ENCODE data around the gene ZNF223.

ZNF223 gene

DNA sequence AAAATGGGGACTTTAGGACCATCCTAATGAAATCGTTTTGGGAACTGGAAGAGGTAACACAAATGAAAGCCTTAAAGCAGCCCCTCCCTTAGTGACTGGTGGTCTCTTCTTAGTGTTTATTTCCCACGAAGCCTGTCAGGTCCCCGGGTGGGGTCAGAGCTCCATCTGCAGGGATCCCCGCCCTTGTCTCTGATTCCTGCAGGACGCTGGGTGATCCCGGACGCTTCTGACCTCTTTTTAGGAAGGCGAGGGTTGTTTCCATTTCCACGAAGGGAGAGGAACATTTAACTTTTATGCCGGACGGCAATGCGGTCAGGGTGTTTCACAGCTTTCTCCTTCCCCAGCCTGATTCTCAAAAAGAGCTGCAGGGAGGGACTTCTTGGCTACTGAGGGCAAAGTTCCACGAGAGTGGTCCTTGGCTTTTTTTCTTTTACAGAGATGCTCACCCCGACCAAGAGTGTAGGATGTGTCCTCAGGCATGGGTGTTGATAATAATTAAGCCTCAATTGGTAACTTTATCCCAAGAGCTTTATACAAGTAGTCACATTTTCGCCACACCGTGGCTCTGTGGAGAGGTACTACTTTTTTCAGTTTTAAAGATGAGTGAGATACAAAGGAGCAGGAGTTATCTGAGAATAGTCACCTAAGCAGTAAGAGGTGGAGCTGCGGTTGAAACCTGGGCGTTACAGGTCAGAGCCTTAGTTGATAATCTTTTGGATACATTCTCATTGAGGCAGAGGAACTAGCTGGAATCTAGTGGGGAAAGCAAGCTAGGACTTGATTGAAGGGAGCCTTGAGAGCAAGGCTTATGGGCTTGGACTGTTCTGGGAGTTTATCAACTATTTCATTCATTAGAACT lies 20.9 kb downstream of the ZNF223 start:
- peak; percentile 37 for DNase-seq

GRCh38 chr19:44076325-44076724 lies 24.5 kb downstream of the ZNF223 start:
- no peak for DNase-seq

- no peak for DNase-seq
Observed at GRCh38 chr19:44092108-44092507, 40.3 kb downstream of the ZNF223 start.

- DNase-seq = peak; percentile 96
Observed at GRCh38 chr19:44093931-44094765, 42.3 kb downstream of the ZNF223 start, which contains the start of gene ZNF224. TSS of gene ZNF224 (plus strand) at chr19:44094361. CDS start at chr19:44097874, 3,513 bp downstream.

DNA sequence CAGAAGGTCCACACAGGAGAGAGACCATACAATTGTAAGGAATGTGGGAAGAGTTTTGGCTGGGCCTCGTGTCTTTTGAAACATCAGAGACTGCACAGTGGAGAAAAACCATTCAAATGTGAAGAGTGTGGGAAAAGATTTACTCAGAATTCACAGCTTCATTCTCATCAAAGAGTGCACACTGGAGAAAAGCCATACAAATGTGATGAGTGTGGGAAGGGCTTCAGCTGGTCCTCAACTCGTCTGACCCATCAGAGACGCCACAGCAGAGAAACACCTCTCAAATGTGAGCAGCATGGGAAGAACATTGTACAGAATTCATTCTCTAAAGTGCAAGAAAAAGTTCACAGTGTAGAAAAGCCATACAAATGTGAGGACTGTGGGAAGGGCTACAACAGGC lies 55.9 kb downstream of the ZNF223 start:
- no peak for DNase-seq

DNA sequence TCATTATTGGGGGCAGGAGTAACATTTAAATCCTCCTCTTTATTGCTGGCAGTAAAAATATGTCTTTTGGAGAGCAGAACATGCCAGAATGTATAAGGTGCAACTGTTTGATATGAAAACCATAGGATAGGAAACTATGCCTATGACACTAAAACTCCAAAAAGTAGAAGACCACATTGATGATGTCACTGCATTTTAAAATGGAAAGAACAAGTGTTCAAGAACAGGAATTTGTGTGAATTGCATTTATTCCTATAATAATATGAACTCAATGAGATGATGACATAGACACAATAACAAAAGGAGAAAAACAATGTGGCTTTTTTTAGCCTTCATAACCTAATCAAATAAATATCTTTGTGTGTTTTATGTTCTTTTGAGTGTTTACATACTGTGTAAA lies 57.6 kb downstream of the ZNF223 start:
- DNase-seq = no peak

DNA sequence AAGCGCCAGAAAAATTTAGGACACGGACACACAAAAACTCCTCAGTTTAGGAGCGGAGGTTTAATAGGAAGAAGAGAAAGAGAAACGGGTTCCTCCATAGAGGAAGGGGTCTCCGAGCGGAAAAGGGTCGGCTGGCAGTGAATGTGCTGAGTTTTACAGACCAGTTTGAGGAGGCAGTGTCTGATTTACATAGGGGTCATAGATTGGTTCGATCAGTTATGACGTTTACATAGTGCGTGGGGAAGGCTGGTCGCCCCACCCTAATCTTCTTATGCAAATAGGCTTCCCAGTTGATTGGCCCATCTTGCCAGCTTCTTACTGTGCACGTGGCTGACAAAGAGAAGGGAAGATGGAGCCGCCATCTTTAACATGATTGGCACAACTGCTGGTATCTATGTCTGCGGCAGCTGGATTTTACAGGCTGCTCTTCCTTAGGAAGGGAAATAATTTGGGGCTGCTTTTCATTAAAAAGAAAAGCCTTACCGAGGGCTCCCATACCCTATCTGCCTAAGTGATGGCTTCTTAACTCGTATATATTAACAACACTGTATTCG lies 60.2 kb downstream of the ZNF223 start:
- peak; percentile 96 for DNase-seq

- DNase-seq = no peak
Observed at GRCh38 chr19:44112802-44113137, 60.9 kb downstream of the ZNF223 start.

DNA sequence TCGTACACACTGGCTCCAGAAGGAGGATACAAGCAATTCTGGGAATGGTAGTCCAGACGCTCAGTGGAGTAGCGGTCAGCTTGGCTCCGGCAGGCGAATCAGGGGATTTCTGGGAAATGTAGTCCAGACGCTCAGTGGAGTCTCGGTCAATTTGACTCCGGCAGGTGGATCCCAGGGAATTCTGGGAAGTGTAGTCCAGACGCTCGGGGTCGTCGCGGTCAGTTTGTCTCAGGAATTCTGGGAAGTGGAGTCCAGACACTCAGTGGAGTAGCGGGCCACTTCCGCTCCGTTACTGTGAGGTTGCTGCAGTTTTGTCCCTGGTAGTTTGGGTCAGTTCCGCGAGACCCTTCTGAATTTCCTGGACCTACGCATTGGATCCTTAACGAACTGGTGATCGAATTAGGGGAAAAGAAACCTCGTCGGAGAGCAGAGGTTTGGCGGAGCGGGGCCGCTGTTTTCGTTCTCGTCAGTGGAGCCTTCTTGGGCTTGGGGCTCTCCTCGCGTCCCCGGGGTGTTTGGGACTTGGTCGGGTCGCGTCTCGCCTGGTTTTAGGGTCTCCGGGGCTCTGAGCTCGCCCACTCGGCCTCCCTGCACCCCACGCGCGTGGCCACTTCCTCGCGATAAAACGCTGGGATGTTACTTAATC lies 61.4 kb downstream of the ZNF223 start, which contains the start of gene ZNF225:
Gene ZNF225, plus strand, starts transcription at position 262 of the 646 bp plus-strand sequence. CDS start 2,429 bp downstream, outside the sequence.
- peak; percentile 99 for DNase-seq

- DNase-seq = peak; percentile 44
Observed at GRCh38 chr19:44113784-44114390, 62.1 kb downstream of the ZNF223 start.
